Measurements from ENCODE around the gene SSBP3.

GRCh38 chr1:54266908-54267307, 139.3 kb downstream of the SSBP3 start:
- TF ChIP-seq CTCF (IDR thresholded peaks at IDR 0.05; ENCODE audit: low read depth, low read length), result no peak
- no peak for TF ChIP-seq EZH2phosphoT487 (IDR thresholded peaks at IDR 0.05; ENCODE audit: low read depth)
